ENCODE measurements around the gene TBC1D22A.
"Not testable (repeated sequence)": the region's sequence is repeated elsewhere in the genome, so short reads cannot be mapped to it uniquely, and the experiment has no call there.

The TBC1D22A gene

GRCh38 chr22:46815132-46815531, 52.7 kb downstream of the TBC1D22A start:
- DNase-seq: no peak

GRCh38 chr22:46815559-46815895, 53.1 kb downstream of the TBC1D22A start:
- DNase-seq: no peak

GRCh38 chr22:46815896-46816731, 53.7 kb downstream of the TBC1D22A start:
- DNase-seq: peak; percentile 66

DNA sequence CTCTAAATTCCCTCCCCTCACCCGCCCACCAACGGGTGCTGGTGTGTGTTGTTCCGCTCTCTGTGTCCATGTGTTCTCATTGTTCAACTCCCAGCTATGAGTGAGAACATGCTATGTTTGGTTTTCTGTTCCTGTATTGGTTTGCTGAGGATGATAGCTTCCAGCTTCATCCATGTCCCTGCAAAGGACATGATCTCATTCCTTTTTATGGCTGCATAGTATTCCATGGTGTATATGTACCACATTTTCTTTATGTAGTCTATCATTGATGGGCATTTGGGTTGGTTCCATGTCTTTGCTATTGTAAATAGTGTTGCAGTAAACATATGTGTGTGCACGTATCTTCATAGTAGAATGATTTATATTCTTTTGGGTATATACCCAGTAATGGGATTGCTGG, 54.9 kb downstream of the TBC1D22A start:
- DNase-seq: not testable (repeated sequence)

DNA sequence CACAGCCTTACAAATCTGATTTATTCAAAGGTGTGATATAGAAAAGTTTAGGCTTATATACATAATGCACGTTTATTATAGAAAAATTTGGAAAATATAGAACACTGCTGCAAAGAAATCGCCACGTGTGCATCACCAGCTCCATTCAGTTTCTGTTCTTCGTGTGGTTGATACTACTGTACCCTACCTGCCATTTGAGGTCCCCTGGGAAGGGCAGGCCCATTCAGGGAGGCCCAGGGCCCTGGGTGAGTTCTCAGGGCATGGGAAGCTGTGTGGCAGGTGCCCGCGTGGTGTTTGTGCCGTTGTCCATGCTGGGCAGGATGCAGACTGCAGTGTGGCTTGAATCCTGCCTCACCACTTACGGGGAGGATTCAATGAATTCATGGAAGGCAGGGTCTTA, 60.8 kb downstream of the TBC1D22A start:
- no peak for DNase-seq

GRCh38 chr22:46823654-46824053, 61.2 kb downstream of the TBC1D22A start:
- no peak for DNase-seq

DNA sequence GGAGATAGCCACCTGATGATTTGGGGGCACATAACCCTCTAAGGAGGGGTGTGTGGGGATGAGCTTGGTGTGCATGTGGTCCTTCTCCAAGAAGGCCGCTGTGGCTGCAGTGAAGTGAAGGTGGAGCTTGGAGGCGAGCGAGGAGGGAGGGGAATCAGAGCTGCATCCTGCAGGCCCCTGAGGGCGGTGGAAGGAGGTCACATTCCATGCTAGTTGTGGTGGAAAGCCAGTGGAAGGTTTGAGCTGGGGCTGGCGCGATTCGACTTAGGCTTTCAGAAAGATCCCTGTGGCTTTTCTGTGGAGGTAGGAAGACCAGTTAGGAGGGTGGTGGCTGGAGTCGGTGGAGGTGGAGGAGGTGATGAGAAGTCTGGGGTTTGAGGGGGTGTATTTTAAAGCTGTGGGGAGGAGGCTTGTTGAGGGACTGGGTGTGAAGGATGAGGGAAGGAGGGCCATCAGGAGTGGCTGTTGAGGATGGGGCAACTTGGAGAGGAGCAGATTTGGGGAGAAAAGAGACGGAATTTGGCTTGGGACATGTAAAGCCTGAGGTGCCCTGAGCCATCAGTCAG, 62.0 kb downstream of the TBC1D22A start:
- DNase-seq: no peak

DNA sequence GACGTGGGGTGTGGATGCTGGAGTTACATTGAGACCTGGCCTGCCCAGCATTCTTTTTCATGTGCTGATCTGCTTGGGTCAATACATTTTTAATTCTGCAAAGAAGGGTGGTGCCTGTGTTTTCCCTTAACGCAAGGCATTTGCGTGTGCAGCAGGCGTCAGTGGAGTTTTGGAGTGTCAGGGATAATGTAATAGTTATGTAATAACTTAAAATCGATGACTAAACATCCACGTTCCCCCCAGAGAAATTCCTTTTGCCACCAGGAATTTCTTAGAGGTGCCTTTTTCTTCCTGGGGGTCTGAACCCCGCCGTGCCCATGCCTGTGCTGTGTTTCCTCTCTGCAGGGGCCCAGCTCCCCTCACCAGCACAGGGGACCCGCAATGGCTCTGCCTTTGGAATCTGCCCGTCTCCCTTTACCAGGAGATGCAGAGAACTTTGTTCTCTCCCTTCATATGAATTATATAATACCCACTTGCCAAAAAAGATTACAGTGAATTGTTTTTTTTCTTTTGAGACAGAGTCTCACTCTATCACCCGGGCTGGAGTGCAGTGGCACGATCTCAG, 62.6 kb downstream of the TBC1D22A start:
- no peak for DNase-seq

DNA sequence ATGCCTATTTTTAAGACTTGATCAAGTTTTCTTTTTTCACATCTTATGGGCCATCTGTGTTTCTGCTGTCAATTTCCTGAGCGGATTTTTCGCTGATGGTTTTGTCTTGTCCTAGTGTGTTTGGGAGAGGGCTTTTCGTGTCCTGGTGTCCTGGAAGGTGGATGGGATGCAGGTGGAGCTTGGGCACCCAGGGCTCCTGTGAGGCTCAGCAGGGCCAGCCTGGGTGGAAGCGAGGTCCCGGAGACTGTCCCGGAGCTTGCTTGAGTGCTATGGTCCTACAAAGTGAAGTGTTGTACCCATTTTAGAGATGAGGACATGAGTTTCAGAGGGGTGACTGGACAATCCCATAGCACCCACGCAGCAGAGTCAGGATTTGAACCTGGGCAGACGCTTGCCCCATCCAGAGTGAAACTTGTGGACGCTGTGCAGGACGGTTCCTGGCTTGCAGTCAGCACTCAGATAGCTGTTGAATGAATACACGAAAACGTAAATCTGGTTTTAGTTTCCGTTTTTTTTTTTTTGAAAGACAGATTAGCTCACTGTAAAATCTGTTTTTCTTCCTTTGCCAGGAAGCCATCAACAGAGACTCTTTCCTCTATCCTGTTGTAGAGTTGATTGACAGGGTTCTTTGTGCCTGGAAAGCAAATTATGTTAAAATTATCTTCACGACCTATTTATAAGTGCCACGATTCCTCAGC, 64.1 kb downstream of the TBC1D22A start:
- no peak for DNase-seq

DNA sequence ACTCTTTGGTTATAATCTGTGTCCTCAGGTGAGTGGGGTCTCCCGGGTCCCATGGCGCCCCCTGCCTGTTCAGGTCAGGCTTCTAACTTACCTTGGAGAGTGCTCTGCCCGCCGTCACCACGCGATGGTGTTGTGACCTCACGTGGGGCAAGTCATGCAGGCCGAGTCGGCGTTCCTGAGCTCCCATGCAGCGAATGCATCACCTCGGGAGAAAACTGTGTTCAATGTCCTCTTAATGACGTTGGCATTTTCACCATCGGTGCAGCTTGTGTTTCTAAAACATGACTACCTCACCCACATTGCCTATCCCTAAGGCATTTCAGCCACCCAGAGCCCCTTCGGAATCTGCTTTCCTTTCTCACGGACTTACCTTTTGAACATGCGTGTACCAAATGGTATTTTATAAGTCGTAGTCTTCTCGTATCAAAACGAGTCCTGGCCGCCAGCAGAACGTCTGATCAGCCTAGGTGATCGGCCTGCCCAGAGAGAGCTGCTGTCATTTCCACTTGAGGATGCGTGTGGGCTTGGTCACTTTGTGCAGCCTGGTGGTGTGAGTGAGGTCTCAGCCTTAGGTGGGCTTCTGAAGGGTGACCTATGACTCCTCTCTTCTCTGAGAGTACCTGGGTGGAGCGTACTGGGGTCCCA, 64.8 kb downstream of the TBC1D22A start:
- no peak for DNase-seq

DNA sequence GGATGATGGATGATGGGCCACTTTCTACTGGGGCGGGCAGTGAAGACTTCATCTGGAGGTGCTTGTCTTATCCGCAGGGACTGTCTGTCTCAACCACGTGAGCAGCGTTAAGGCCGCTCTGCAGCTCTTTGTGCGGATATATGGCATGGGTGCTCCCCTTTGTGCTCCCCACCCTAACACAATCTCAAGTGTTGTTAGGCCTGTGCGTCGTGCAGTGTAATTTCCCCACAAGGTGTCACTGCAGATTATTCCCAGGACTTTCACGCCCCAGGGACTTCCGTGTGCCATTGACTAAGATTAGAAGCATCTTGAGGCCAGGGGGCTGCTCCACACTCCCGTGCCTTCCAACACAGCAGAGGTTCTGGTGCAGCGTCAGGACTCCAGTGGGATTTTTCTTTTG, 65.3 kb downstream of the TBC1D22A start:
- no peak for DNase-seq

GRCh38 chr22:46828323-46828900, 66.0 kb downstream of the TBC1D22A start:
- DNase-seq: no peak

GRCh38 chr22:46829117-46829891, 66.9 kb downstream of the TBC1D22A start:
- no peak for DNase-seq

DNA sequence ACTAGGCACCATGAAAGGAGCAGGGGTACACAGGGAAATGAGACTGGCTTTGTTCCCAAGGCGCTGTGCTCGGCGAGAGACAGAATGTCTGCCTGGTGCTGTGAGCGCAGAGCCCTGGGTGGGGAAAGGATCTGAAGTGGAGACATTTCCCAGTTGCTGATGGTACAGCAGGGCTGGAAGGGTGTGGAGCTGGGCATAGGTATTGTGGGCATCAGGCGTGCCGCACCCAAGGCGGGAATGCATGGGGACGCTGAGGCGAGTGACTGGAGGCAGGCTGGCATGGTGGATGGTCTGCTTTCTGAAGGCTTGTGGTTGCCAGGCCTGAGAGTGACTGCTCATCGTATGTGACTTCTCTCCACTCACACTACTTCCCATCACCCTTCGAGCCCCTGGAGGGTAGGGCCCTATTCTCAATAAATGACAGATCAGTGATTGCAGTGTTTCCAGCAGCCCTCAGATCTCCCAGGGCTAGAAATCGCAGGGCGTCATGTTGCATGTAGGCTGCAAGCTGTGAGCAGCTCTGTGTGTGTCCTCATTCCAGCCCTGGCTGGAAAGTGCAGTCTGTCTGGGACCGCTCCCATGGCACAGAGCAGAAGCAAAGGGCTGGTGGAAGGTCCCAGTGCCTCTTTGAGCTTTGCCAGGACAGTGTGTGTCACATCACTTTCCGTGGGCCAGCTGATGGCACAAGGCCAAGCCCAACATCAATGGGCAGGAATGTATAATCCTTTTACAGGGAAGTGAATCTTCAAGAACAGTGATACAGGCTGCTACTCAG, 67.7 kb downstream of the TBC1D22A start:
- peak; percentile 93 for DNase-seq

DNA sequence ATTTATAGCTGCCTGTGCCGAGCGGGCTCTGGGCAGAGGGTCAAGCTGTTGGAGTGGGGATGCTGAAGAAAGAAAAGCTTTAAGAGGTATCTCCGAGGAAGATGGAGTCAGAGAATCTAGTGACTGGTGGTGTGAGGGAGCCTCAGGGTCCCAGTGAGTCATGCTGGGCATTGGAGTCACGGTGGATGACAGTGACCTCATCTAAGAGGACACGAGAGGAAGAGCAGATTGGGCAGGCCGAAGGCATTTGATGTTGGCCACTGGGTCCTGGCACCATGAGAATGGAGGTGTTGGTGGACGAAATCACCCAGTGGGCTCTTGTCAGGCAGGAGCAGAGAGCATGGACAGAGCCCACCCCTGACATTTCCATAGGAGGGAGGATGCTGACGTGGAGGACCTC, 68.4 kb downstream of the TBC1D22A start:
- peak; percentile 46 for DNase-seq

DNA sequence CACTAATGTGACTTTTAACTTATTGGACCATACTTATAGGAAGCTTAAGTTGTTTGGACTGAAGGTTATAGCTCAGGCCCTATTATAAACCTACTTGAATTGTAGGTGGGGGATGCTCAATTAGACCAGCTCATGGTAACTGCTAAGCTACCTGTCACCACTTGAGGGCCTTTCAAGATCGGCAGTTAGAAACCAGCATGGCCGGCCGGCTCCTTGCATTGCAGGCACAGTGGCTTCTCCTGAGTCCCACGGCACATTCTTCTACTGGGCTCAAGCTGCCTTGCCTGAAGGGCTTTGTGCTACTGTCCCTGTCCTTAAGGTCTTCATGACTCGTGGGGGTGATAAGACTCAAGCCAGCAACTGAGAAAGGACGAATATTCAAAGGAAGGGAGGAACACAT, 70.8 kb downstream of the TBC1D22A start:
- no peak for DNase-seq

GRCh38 chr22:46834021-46834737, 71.7 kb downstream of the TBC1D22A start:
- DNase-seq: peak; percentile 26

DNA sequence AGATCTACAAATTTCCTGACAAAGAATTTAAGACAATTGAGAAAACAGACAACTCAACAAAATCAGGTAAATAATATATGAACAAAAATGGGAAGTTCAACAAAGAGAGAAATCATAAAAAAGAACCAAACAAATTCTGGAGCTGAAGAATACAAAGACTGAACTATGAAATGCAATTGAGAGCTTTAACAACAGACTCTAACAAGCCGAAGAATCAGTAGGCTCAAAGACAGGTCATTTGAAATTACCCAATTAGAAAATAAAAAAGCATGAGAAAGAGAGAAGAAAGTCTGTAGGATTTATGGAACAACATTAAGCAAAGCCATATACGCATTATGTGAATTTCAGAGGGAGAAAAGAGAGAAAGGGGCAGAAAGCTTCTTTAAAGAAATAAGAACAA, 72.8 kb downstream of the TBC1D22A start:
- no peak for DNase-seq

DNA sequence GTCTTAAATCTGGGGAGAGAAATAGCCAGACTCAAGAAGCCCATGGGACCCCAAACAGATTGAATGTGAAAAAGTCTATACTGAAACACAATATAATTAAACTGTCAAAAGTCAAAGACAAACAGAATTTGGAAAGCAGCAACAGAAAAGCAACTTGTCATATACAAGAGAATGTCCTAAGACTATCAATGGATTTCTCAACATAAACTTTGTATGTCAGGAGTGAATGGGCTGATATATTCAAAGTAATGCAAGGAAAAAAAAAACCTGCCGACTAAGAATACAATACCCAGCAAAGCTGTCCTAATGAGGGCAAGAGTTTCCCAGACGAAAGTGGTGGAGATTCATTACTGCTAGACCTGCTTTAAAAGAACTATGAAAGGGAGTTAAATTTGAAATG, 73.2 kb downstream of the TBC1D22A start:
- no peak for DNase-seq

GRCh38 chr22:46841522-46841921, 79.1 kb downstream of the TBC1D22A start:
- no peak for DNase-seq

- DNase-seq: no peak
Measured at GRCh38 chr22:46842606-46843005, 80.2 kb downstream of the TBC1D22A start.
